Stimulated activated CD4-positive, alpha-beta T cell treated with anti-CD3 and anti-CD28 coated beads, TNF-alpha, amount 100 ng/mL, for 4 hours (primary cell): ENCODE measurements around the gene PPP3CB.

Experiments
- DNase-seq, 3 experiments: peaks; one replicate each; pipeline ENCODE4 v3.0.0-alpha.2; 2020; ENCODE audit warnings: low read depth in 3 of 3

The PPP3CB gene

GRCh38 chr10:73480158-73480557 lies 15.7 kb downstream of the PPP3CB start:
- DNase-seq = no peak

DNA sequence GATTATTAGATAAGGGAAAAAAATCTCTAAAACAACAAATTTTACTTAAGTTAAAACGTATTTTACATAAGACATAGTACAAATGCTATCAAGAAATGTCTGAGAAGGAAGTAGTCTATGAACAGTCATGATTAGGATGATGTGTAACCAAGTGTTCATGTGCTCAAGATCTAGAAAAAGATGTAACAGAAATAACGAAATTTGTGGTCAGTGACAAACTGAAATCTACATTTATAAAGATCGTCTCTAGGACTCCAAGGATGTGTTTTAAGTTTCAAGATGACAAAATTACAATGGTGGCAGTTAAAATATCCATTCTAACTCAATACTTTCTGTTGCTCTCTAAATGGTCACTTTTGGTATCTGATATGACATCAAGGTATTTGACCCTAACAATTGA lies 17.2 kb downstream of the PPP3CB start:
- no peak for DNase-seq

- no peak for DNase-seq
These were observed 24.6 kb downstream of the PPP3CB start for GRCh38 chr10:73471226-73471625.

GRCh38 chr10:73469579-73469978 lies 26.2 kb downstream of the PPP3CB start:
- no peak for DNase-seq

DNA sequence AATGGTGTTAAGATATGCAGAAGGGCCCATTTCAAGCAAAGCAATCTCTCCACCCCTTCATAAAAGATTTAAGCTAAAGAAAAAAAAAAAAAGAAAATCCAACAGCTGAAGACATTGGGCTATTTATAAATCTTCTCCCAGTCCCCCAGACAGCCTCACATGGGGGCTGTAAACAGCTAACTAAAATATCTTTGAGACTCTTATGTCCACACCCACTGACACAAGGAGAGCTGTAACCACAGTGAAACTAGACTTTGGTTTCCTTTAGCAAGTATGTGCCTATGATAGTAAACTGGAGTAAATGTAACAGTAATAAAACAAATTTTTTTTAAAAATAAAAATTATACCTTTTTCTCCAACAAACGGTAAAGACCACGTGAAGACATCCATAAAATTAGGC lies 28.6 kb downstream of the PPP3CB start:
- no peak for DNase-seq

DNA sequence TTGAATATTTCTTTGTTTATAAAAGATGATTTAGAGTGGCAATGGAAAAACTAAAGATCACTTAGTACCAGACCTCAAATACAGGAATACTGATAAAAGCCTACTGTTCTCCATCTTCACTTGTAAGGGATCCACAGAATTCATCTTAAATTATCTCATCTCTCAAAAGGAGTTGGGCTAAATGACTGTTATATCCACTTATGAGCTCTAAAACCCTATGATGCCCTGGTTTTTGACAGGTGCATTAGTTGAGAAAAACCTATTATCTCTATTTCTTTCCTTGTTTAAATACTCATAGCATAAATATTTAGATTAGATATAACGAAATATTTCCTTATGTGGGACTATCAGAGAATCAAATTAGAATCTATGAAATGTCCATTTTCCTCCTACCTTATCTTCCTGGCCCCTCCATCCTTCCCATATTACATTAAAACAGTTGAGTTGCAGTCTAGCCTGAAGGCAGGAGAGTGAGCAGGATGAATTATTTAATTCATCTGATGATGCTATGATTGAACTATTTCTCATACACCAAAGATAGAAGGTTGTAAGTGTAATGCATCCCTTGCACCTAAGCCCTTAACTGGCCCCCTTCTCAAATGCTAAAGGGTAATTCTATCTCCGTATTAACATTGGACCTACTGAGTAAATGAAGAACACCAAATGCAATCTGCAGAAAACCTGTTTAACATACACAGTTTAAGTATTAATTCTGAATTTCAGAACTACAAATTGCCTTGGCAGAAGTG lies 29.7 kb downstream of the PPP3CB start:
- no peak for DNase-seq

DNA sequence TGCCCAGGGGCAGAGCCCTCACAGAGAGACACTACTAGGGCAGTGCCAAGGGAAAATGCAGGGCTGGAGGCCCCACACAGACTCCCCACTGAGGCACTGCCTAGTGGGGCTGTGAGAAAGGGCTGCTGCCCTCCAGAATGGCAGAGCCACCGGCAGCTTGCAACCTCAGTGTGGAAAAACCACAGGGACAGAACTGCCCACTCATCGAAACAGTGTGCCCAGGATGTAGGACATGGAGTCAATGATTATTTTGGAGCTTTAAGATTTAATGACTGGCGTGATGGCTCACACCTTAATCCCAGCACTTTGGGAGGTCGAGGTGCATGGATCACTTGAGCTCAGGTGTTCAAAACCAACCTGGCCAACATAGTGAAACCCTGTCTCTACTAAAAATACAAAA lies 34.9 kb downstream of the PPP3CB start:
- DNase-seq = no peak

DNA sequence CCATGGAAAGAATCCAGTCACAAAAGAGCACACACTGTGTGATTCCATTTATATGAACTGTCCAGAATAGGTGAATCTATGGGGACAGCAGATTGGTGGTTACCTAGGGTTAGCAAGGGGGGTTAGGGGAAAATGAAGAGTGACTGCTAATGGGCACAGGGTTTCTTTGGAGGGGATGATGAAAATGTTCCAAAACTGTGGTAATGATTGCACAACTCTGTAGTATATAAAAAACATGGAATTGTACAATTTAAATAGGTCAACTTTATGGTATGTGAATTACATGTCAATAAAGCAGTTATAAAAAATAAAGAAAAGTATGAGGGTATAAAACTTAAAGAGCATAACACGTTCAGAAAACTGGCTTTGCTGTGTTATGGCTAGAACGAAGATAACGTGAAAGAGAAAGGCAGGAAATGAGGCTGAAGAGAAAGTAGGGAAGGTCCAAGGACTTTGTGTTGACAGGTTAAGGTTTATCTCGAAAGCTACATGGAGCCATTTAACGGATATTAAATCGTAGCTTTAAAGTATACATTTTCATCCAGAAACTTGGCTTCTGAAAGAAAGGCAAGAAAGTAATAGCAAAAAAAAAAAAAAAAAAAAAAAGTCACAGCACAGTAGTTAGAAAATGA lies 36.0 kb downstream of the PPP3CB start:
- DNase-seq = no peak

DNA sequence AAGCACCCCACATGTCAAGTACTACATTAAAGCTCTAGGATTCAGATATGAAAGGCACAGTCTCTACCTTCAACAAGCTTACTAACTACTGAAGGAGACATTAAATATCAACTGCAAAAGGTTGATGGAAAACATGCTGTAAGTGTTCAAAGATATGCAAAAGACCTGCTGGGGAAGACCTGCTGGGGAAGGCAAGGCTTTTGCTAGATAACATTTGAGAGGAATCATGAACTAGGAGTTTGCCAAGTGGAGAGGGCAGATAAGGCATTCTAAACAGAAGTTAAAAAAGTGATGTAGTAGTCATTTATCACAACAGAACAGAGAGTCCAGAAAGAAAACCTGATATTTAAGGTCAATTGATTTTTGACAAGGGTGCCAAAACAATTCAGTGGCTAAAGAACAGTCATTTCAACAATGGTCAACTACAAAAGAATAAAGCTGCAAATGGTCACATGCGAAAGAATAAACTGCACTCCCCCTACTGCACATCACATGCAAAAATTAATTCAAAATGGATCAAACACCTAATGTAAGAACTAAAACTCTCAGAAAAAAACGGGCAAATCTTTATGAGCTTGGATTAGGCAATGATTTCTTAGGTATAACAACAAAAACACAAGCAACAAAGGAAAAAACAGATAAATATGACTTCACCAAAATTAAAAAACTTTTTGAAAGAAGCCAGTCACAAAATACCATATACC lies 39.5 kb downstream of the PPP3CB start:
- no peak for DNase-seq

- no peak for DNase-seq
These were observed 46.7 kb downstream of the PPP3CB start for GRCh38 chr10:73449113-73449512.

DNA sequence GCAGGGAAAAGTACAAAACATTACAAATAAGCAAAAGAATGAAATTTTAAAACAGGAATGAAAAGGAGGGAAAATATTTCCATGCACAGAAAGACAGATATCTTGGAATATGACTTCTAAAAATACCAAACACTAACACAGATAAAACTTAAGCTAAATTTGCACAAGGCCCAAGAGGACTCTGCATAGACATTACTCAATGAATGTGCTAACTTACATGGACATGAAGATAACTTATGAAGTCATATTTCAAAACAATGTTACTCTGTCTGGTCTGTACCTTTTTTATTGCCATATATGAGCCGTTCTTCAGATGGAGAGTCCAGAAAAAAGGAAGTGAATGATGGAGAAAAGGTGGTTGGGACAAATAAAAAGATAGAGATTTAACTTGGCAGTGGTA lies 47.4 kb downstream of the PPP3CB start:
- DNase-seq = no peak

DNA sequence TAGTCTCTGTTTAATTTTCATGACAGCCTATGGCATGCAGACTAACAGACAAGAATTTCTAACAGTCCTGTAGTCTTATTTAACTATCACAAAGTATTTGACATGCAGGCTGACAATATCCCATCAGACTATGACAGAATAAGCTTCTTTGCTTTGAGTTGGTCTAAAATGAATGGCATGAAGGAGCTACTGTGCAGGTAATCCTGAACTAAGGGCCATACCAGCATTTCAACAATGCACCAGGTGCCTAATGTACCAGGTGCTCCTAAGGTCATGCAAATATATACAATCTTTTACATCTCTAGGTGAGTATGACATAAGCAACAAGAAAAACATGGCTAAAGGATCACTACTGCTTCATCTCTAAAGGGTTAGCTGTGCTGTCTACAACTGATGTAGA lies 48.9 kb downstream of the PPP3CB start:
- no peak for DNase-seq

- DNase-seq = no peak
These were observed 51.4 kb downstream of the PPP3CB start for GRCh38 chr10:73444457-73444856.

GRCh38 chr10:73439605-73440312 lies 56.1 kb downstream of the PPP3CB start:
- no peak for DNase-seq

DNA sequence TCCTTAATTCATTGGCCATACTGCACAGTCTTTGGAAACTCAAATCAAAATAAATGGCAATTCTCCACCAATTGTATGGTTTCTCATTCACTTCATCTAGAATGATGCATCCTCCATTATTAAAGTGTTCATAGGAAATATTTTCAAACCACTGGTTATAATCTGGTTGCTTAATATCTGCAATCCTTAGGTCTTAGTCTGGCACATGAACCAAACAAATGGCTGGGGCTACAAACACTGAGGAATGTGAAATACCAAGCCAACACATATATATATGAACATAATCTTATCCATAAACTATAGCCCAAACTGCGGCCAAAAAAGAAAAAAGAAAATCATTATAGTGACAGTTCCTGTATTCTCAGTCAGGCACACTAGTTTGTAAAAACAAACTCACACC lies 56.8 kb downstream of the PPP3CB start:
- DNase-seq = no peak

GRCh38 chr10:73433538-73433867 lies 62.3 kb downstream of the PPP3CB start, which contains the start of gene MSS51:
Gene MSS51 (minus strand): TSS chr10:73433561. CDS start chr10:73428284, 5,277 bp downstream.
- no peak for DNase-seq

DNA sequence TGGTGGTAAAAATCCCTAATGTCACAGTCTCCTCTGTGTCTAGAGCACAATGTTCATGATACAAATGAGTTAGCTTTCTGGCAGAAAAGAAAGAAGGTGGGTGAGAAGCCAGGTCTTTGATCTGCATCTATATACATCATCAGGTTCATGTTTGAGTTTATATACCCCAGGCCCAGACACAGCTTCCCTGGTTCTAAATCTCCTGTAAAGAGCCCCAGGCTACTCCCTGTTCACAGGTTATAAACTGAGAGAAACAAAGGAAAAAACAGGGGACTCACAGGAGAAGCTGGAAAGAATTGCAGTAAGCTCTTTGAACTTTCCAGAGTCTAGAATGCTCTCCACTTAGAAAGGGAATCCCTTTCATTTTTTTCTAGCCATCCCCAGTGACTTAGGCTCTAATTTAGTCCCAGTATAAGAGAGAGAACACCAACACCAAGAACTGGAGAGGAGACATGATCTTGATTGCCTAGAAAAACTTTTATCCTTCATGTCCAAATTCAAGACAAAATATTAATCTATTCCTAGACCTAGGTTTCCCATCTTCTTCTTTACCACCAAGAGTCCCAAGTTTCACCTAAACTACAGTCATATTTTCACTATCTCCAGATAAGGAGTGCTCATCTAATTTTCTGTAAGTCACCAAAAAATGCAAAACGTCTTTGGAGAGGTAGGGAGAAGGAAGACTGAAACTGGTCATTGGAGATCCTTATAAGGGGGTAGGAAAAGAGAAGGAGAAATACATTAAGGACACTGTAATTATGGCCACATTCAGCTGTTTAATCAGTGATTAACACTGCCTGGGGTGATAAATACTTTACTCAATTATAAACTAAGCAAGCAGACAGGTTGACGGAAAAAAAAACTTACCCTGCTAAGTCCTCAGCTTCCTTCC lies 62.9 kb downstream of the PPP3CB start:
- no peak for DNase-seq

GRCh38 chr10:73426318-73426717 lies 69.5 kb downstream of the PPP3CB start:
- DNase-seq = no peak

- DNase-seq = no peak
These were observed 71.3 kb downstream of the PPP3CB start for GRCh38 chr10:73424478-73424877.

GRCh38 chr10:73423309-73423708 lies 72.5 kb downstream of the PPP3CB start:
- DNase-seq = no peak

GRCh38 chr10:73416571-73416970 lies 79.3 kb downstream of the PPP3CB start:
- DNase-seq = no peak
